Common myeloid progenitor, CD34-positive (primary cell): ENCODE results near the gene CDH4.

Experiments used
- CTCF ChIA-PET: fragments of 350-600 bp; sonication (Branson Sonifier 250); formaldehyde crosslinking; loops from one replicate; lab custom pipeline; 2021; ENCODE audit warnings: antibody characterized with exemption; lab: Charles Lee
- POLR2A ChIA-PET: fragments of 350-600 bp; sonication (Branson Sonifier 250); formaldehyde crosslinking; loops from one replicate; lab custom pipeline; 2021; ENCODE audit warnings: antibody characterized with exemption; lab: Charles Lee
- DNase-seq, 3 donors: peaks; one replicate each; pipeline versions ENCODE4 v3.0.0 to v3.0.0-alpha.2; 2013
- H3K27ac ChIP-seq, 2 experiments: 1 replicate in 1 of 2; 2 replicates in 1 of 2; pipeline ENCODE4 v1.7.0; 2013; ENCODE audit warnings: inconsistent platforms in 2 of 2, low read length in 2 of 2, mild to moderate bottlenecking in 2 of 2, low read depth in 1 of 2, moderate library complexity in 1 of 2; ENCODE audit not compliant: severe bottlenecking in 2 of 2, insufficient read depth in 1 of 2, poor library complexity in 1 of 2
- H3K27me3 ChIP-seq, 5 experiments: replicated peaks in 2 of 5; 1 replicate in 3 of 5; 2 replicates in 2 of 5; pipeline versions ENCODE4 v1.6.1 to v1.7.0; 2013; ENCODE audit warnings: low read length in 4 of 5, mild to moderate bottlenecking in 2 of 5, moderate library complexity in 2 of 5, inconsistent platforms in 1 of 5; ENCODE audit not compliant: insufficient read depth in 5 of 5, control insufficient read depth in 4 of 5
- H3K36me3 ChIP-seq, 4 experiments: 1 replicate in 2 of 4; 2 replicates in 2 of 4; pipeline versions ENCODE4 v1.6.1 to v1.7.0; 2013; ENCODE audit warnings: low read length in 3 of 4, control low read depth in 1 of 4, mild to moderate bottlenecking in 1 of 4; ENCODE audit not compliant: control insufficient read depth in 4 of 4, insufficient read depth in 4 of 4
- H3K4me1 ChIP-seq, 4 experiments: 1 replicate in 3 of 4; 2 replicates in 1 of 4; pipeline versions ENCODE4 v1.6.1 to v1.7.1; 2013; ENCODE audit warnings: low read length in 3 of 4, mild to moderate bottlenecking in 3 of 4, control low read depth in 1 of 4, inconsistent platforms in 1 of 4, moderate library complexity in 1 of 4; ENCODE audit not compliant: control insufficient read depth in 4 of 4, insufficient read depth in 4 of 4; ENCODE audit errors: control extremely low read depth in 1 of 4
- H3K4me3 ChIP-seq, 7 experiments: 1 replicate in 4 of 7; 2 replicates in 3 of 7; pipeline versions ENCODE4 v1.5.1 to v1.7.0; 2013; ENCODE audit warnings: mild to moderate bottlenecking in 7 of 7, low read length in 6 of 7, moderate library complexity in 6 of 7, inconsistent platforms in 2 of 7, low read depth in 2 of 7, control low read depth in 1 of 7; ENCODE audit not compliant: insufficient read depth in 4 of 7, control insufficient read depth in 1 of 7; ENCODE audit errors: extremely low read depth in 1 of 7
- H3K9me3 ChIP-seq, 5 experiments: 1 replicate in 4 of 5; 2 replicates in 1 of 5; pipeline versions ENCODE4 v1.6.1 to v1.7.1; 2013; ENCODE audit warnings: low read length in 4 of 5, mild to moderate bottlenecking in 2 of 5, inconsistent platforms in 1 of 5, low read depth in 1 of 5, moderate library complexity in 1 of 5; ENCODE audit not compliant: control insufficient read depth in 4 of 5, insufficient read depth in 2 of 5; ENCODE audit errors: control extremely low read depth in 1 of 5
- WGBS: methylation state at CpG from one replicate; pipeline ENCODE4 v1.1.5; 2013; ENCODE audit not compliant: insufficient coverage; 5-methylcytosine and 5-hydroxymethylcytosine counted together

CDH4 gene

DNA sequence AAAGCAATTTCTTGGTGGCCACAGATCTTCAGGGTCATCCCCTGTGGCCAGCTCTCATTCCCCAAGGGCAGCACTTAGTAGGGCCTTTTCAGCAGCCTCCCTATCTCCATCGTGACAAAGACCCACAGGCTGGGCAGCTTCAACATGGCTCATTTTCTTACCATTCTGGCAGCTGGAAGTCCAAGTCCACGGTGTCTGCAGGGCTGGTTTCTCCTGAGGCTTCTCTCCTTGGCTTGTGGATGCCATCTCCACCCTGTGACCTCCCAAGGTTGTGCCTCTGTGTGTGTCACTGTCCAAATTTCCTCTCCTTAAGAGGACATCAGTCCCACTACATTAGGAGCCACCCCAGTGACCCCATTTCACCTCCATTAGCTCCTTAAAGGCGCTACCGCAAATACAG lies 161.7 kb downstream of the CDH4 start:
- WGBS = 92% methylated on average over 4 of the region's 4 CpGs
- Histone ChIP-seq H3K4me3 (no peak overlapping the region), H3K36me3 (no peaks in the 10 kb centered on the region), H3K27me3 (no peaks in the 10 kb centered on the region), H3K27ac (no peak overlapping the region), H3K4me1 (no peaks in the 10 kb centered on the region), H3K9me3 (peaks cover 0 to 40% (median 2%) of the 10 kb centered on the region in 5 experiments)
- ChIA-PET POLR2A (no interaction called here), CTCF (no interaction called here)
- DNase-seq = no peak

- Histone ChIP-seq H3K36me3 (no peaks in the 10 kb centered on the region), H3K27ac (no peak overlapping the region), H3K9me3 (peaks cover 0 to 42% (median 2%) of the 10 kb centered on the region in 5 experiments), H3K27me3 (no peaks in the 10 kb centered on the region), H3K4me3 (no peak overlapping the region), H3K4me1 (no peaks in the 10 kb centered on the region)
- ChIA-PET POLR2A (no interaction called here), CTCF (no interaction called here)
- no peak for DNase-seq
- 85% methylated on average over 11 of the region's 11 CpGs for WGBS
These were observed 162.5 kb downstream of the CDH4 start for GRCh38 chr20:61414455-61414991.

DNA sequence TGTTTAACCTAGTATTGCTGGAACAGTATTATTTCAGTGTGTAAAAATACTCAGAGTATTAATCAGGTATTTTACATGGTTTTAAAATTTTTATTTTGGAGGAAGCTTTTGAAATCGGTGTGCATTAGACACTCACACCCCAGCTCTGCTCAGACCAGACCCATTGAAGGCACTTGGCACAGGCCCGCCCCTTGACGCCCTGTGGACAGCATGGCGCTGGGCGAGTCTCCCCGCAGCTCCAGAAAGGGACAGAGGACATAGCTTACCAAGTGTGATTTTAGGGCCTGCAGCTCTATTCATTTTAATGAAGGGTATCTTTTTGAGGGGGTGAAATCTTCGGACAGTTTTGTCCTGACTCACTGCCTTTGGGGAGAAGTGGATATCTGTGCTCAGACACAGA lies 164.5 kb downstream of the CDH4 start:
- peaks cover 0 to 53% (median 1%) of the 10 kb centered on the region in 5 experiments for H3K9me3 ChIP-seq
- WGBS = 100% methylated on average over 6 of the region's 7 CpGs
- H3K27me3 ChIP-seq = no peaks in the 10 kb centered on the region
- no peak for DNase-seq
- H3K4me3 ChIP-seq = no peak overlapping the region
- no peaks in the 10 kb centered on the region for H3K36me3 ChIP-seq
- H3K4me1 ChIP-seq = no peaks in the 10 kb centered on the region
- CTCF ChIA-PET = no interaction called here
- no peak overlapping the region for H3K27ac ChIP-seq
- POLR2A ChIA-PET = no interaction called here

- no peak overlapping the region for H3K4me3 ChIP-seq
- no peaks in the 10 kb centered on the region for H3K4me1 ChIP-seq
- no peaks in the 10 kb centered on the region for H3K36me3 ChIP-seq
- 83% methylated on average over 16 of the region's 16 CpGs for WGBS
- ChIA-PET POLR2A (no interaction called here), CTCF (no interaction called here)
- H3K27me3 ChIP-seq = no peaks in the 10 kb centered on the region
- peaks cover 0 to 47% (median 0%) of the 10 kb centered on the region in 5 experiments for H3K9me3 ChIP-seq
- DNase-seq = no peak
- no peak overlapping the region for H3K27ac ChIP-seq
These were observed 165.3 kb downstream of the CDH4 start for GRCh38 chr20:61417221-61417941.

DNA sequence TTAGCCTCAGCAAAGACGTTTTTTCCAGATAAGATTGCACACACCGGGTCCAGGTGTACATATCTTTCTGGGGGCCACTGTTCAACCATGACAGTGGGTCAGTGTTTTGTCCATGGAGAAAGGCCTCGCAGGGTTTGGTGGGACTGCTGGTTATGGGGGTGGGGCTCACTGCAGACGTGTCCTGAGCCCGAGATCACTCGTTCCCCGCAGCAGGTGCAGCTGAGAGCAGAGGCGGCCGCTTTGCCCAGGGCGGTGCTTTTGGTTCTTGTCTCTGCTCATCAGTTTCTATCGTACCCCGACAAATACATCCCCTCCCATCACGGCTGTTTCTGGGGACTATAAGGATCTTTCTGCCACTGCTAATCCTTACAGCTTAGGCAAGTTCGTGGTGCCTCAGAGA lies 166.9 kb downstream of the CDH4 start:
- no peaks in the 10 kb centered on the region for H3K27me3 ChIP-seq
- H3K9me3 ChIP-seq = peaks cover 0 to 38% (median 3%) of the 10 kb centered on the region in 5 experiments
- CTCF ChIA-PET = no interaction called here
- H3K4me3 ChIP-seq = no peak overlapping the region
- DNase-seq = no peak
- no peaks in the 10 kb centered on the region for H3K4me1 ChIP-seq
- H3K27ac ChIP-seq = no peak overlapping the region
- WGBS = 88% methylated on average over 12 of the region's 14 CpGs
- POLR2A ChIA-PET = no interaction called here
- no peaks in the 10 kb centered on the region for H3K36me3 ChIP-seq

DNA sequence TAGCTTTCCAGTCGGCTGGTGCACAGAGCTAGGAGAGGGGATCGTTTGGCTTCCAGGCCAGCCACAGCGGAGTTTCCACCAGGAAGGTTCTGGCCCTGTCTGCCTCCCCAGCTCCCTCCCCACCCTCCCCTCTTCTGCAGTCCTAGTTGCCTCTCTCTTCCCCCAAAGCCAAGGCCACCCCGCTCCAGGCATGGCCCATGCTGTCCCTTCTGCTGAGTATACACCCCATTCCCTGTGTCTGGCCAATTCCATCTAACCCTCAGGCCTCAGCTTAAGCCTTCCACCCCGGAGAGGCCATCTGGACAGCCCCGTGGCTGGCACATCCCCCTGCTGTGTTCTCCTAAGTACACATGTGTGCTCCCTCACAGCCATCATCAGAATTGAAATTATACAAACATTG lies 167.4 kb downstream of the CDH4 start:
- no peak for DNase-seq
- Histone ChIP-seq H3K36me3 (no peaks in the 10 kb centered on the region), H3K4me3 (no peak overlapping the region), H3K4me1 (no peaks in the 10 kb centered on the region), H3K27ac (no peak overlapping the region), H3K27me3 (no peaks in the 10 kb centered on the region), H3K9me3 (peaks cover 0 to 36% (median 3%) of the 10 kb centered on the region in 5 experiments)
- 98% methylated on average over 5 of the region's 6 CpGs for WGBS
- CTCF ChIA-PET = no interaction called here
- POLR2A ChIA-PET = no interaction called here

DNA sequence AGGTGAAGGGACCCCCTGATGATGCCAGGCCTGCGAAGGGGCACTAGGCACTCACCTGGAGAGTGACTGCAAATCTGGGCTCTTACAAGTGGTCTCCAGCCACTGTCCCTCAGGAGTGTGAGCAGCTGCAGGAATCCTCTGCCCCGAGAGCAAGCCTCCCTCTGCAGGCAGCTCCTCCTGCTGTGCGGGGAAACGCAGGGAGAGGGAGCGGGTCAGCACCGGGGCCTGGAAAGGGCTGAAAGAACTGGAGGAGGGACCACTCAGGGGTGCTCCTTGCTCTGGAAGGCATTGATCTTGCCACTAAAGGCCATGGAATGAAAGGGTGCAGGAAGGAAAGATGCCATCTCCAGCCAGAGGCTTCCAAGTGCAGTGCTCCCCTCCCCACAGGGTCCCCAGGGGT lies 168.0 kb downstream of the CDH4 start:
- Histone ChIP-seq H3K36me3 (no peaks in the 10 kb centered on the region), H3K9me3 (peaks cover 0 to 31% (median 3%) of the 10 kb centered on the region in 5 experiments), H3K4me1 (no peaks in the 10 kb centered on the region), H3K27ac (no peak overlapping the region), H3K4me3 (no peak overlapping the region), H3K27me3 (no peaks in the 10 kb centered on the region)
- no peak for DNase-seq
- POLR2A ChIA-PET = no interaction called here
- CTCF ChIA-PET = no interaction called here
- WGBS = 82% methylated on average over 4 of the region's 6 CpGs
